ENCODE data around the gene FOXK1.

The FOXK1 gene

GRCh38 chr7:4797858-4798705 lies 116.0 kb downstream of the FOXK1 start (continued):
- TF ChIP-seq ZNF843 (tag by site-specific recombination; IDR thresholded peaks at IDR 0.05): no peak

GRCh38 chr7:4798706-4799235 lies 116.7 kb downstream of the FOXK1 start:
- ChIA-PET POLR2A (interaction anchor here (1.7 kb wide), 1 partner anchor 23 kb away, joined by 7 read pairs; the partner anchor contains the start of gene AP5Z1), CTCF (interaction anchor here (0.6 to 3.1 kb wide), 11 partner anchors 8 to 528 kb away, joined by 3 to 25 read pairs (median 5); partner anchors contain the start of gene RADIL)
- Histone ChIP-seq H3K27ac (ENCODE audit: extremely low read depth, low read depth, low read length) (no peak overlapping the region), H3K4me3 (ENCODE audit: low read depth, low read length) (no peak overlapping the region), H3K9me3 (ENCODE audit: control insufficient read depth, insufficient read depth, low read depth, low read length) (no peaks in the 10 kb centered on the region), H3K36me3 (ENCODE audit: control insufficient read depth in 2 of 2, insufficient read depth in 1 of 2, low read length in 2 of 2) (no peaks in the 10 kb centered on the region), H3K4me1 (ENCODE audit: control insufficient read depth, insufficient read depth, low read length) (no peaks in the 10 kb centered on the region; the same call in 1 of the 2 replicates)
- TF ChIP-seq ZNF221 (tag by site-specific recombination; IDR thresholded peaks at IDR 0.05; ENCODE audit: borderline replicate concordance): no peak
- no peak for TF ChIP-seq PRDM10 (tag by site-specific recombination; IDR thresholded peaks at IDR 0.05)
- TF ChIP-seq ZSCAN5A (tag by site-specific recombination; IDR thresholded peaks at IDR 0.05): no peak
- no peak for TF ChIP-seq ZNF404 (tag by site-specific recombination; IDR thresholded peaks at IDR 0.05)

GRCh38 chr7:4799508-4800268 lies 117.6 kb downstream of the FOXK1 start:
- Histone ChIP-seq H3K9me3 (ENCODE audit: control insufficient read depth, insufficient read depth, low read depth, low read length) (no peaks in the 10 kb centered on the region), H3K4me1 (ENCODE audit: control insufficient read depth, insufficient read depth, low read length) (no peaks in the 10 kb centered on the region; the same call in 1 of the 2 replicates), H3K27ac (ENCODE audit: extremely low read depth, low read depth, low read length) (no peak overlapping the region), H3K36me3 (ENCODE audit: control insufficient read depth in 2 of 2, insufficient read depth in 1 of 2, low read length in 2 of 2) (no peaks in the 10 kb centered on the region), H3K4me3 (ENCODE audit: low read depth, low read length) (no peak overlapping the region)
- TF ChIP-seq KLF9 (tag by site-specific recombination; IDR thresholded peaks at IDR 0.05; ENCODE audit: low read depth): 0 out of 2 replicates have a peak, but pooled peaks have one; percentile 17
- TF ChIP-seq HOXA7 (CRISPR knock-in tag; IDR thresholded peaks at IDR 0.05; ENCODE audit: borderline replicate concordance): no peak
- CTCF ChIA-PET: interaction anchor here (0.6 to 2.5 kb wide), 5 partner anchors 7 to 527 kb away, joined by 3 to 25 read pairs (median 4); partner anchors contain the start of gene RADIL
- POLR2A ChIA-PET: interaction anchor here (1.7 kb wide), 1 partner anchor 24 kb away, joined by 7 read pairs; the partner anchor contains the start of gene AP5Z1

GRCh38 chr7:4800487-4800886 lies 118.4 kb downstream of the FOXK1 start:
- Histone ChIP-seq H3K9me3 (ENCODE audit: control insufficient read depth, insufficient read depth, low read depth, low read length) (no peaks in the 10 kb centered on the region), H3K36me3 (ENCODE audit: control insufficient read depth in 2 of 2, insufficient read depth in 1 of 2, low read length in 2 of 2) (no peaks in the 10 kb centered on the region), H3K4me3 (ENCODE audit: low read depth, low read length) (no peak overlapping the region), H3K27ac (ENCODE audit: extremely low read depth, low read depth, low read length) (no peak overlapping the region), H3K4me1 (ENCODE audit: control insufficient read depth, insufficient read depth, low read length) (no peaks in the 10 kb centered on the region)
- ChIA-PET CTCF (interaction anchor here (1.7 kb wide), 1 partner anchor 83 kb away, joined by 3 read pairs; the partner anchor contains the start of gene RADIL), POLR2A (no interaction called here)
- TF ChIP-seq EGR2 (tag by site-specific recombination; IDR thresholded peaks at IDR 0.05; ENCODE audit: low read depth) (peak; percentile 17; the same call in 1 of the 2 replicates), TCF7L2 (IDR thresholded peaks at IDR 0.05; ENCODE audit: borderline replicate concordance, low read depth, low read length) (no peak), ZNF146 (tag by site-specific recombination; IDR thresholded peaks at IDR 0.05) (no peak), ZNF692 (tag by site-specific recombination; IDR thresholded peaks at IDR 0.05) (no peak), FEZF1 (tag by site-specific recombination; IDR thresholded peaks at IDR 0.05) (no peak), REST (tag by site-specific recombination; IDR thresholded peaks at IDR 0.05) (no peak)
